Fibroblast of lung (primary cell): ENCODE results near the gene MYRF.

ENCODE experiments used
- CTCF ChIP-seq, 2 donors: IDR thresholded peaks in 1 of 2; conservative IDR thresholded peaks in 1 of 2; 1 replicate in 1 of 2; 2 replicates in 1 of 2; pipeline ENCODE4 v1.5.1; 2011 to 2012; ENCODE audit warnings: low read length in 2 of 2, control low read depth in 1 of 2, inconsistent platforms in 1 of 2, low read depth in 1 of 2, mild to moderate bottlenecking in 1 of 2
- EZH2 ChIP-seq: IDR thresholded peaks from 2 replicates; pipeline ENCODE4 v1.5.1; 2012; ENCODE audit warnings: low read length, control low read depth, mild to moderate bottlenecking; ENCODE audit errors: missing control alignments

- no peak for TF ChIP-seq CTCF (conservative IDR thresholded peaks at IDR 0.05 in 1 of 2, IDR thresholded peaks at IDR 0.05 in 1 of 2; ENCODE audit: low read depth in 1 of 2, low read length in 2 of 2)
- no peak for TF ChIP-seq EZH2
Measured at GRCh38 chr11:61774411-61774810, 22.0 kb downstream of the MYRF start.
